H9 (cell line): Measurements from ENCODE around the gene KRT81. TPM values are rescaled to one million over a fixed set of nuclear protein-coding genes. Genes with fewer than 3 reads are reported as not detected.
"Not testable (repeated sequence)": the region's sequence is repeated elsewhere in the genome, so short reads cannot be mapped to it uniquely, and the experiment has no call there.

Experiments
- DNase-seq: peaks from one replicate; pipeline ENCODE4 v3.0.0-alpha.2; 2017
- H2AFZ ChIP-seq: one replicate; pipeline ENCODE4 v1.6.1; 2013; ENCODE audit warnings: mild to moderate bottlenecking, low read length, control low read depth, moderate library complexity
- H2AK5ac ChIP-seq: 2 replicates; pipeline ENCODE4 v1.6.1; 2013; ENCODE audit warnings: low read length, control low read depth, mixed read lengths; ENCODE audit not compliant: insufficient read length
- H2BK120ac ChIP-seq: one replicate; pipeline ENCODE4 v1.6.1; 2013; ENCODE audit warnings: low read depth, mild to moderate bottlenecking, low read length, control low read depth, inconsistent platforms; ENCODE audit not compliant: poor library complexity, severe bottlenecking
- H2BK12ac ChIP-seq: 2 replicates; pipeline ENCODE4 v1.6.1; 2013; ENCODE audit warnings: low read length, control low read depth, mixed read lengths, low read depth; ENCODE audit not compliant: insufficient read length
- H2BK15ac ChIP-seq: 2 replicates; pipeline ENCODE4 v1.6.1; 2013; ENCODE audit warnings: low read depth, low read length, control low read depth
- H2BK20ac ChIP-seq: one replicate; pipeline ENCODE4 v1.6.1; 2013; ENCODE audit warnings: low read depth, mild to moderate bottlenecking, low read length, control low read depth, inconsistent platforms; ENCODE audit not compliant: poor library complexity, severe bottlenecking
- H2BK5ac ChIP-seq: 2 replicates; pipeline ENCODE4 v1.6.1; 2013; ENCODE audit warnings: low read length, control low read depth, mixed read lengths; ENCODE audit not compliant: insufficient read length
- H3K14ac ChIP-seq: 2 replicates; pipeline ENCODE4 v1.6.1; 2013; ENCODE audit warnings: low read length, control low read depth; ENCODE audit not compliant: insufficient read depth
- H3K18ac ChIP-seq: 2 replicates; pipeline ENCODE4 v1.6.1; 2013; ENCODE audit warnings: low read depth, mild to moderate bottlenecking, mixed read lengths, low read length, control low read depth; ENCODE audit not compliant: insufficient read length
- H3K23ac ChIP-seq: 2 replicates; pipeline ENCODE4 v1.6.1; 2013; ENCODE audit warnings: low read length, control low read depth, mixed read lengths, low read depth; ENCODE audit not compliant: insufficient read length
- H3K23me2 ChIP-seq: 2 replicates; pipeline ENCODE4 v1.6.1; 2013; ENCODE audit warnings: low read depth, mild to moderate bottlenecking, mixed read lengths, low read length, control low read depth; ENCODE audit not compliant: insufficient read length, poor library complexity, severe bottlenecking
- H3K27ac ChIP-seq: 2 replicates; pipeline ENCODE4 v1.5.1; 2013; ENCODE audit warnings: low read length, control low read depth, mixed read lengths, low read depth; ENCODE audit not compliant: insufficient read length
- H3K27me3 ChIP-seq: 2 replicates; pipeline ENCODE4 v1.6.1; 2013; ENCODE audit warnings: low read length, control low read depth, inconsistent platforms; ENCODE audit not compliant: insufficient read depth
- H3K4ac ChIP-seq: 2 replicates; pipeline ENCODE4 v1.6.1; 2013; ENCODE audit warnings: low read depth, mild to moderate bottlenecking, control low read depth, inconsistent platforms, low read length, moderate library complexity
- H3K4me1 ChIP-seq: 2 replicates; pipeline ENCODE4 v1.6.1; 2013; ENCODE audit warnings: low read length, control low read depth, inconsistent platforms; ENCODE audit not compliant: insufficient read depth
- H3K4me2 ChIP-seq: 2 replicates; pipeline ENCODE4 v1.6.1; 2013; ENCODE audit warnings: low read length, control low read depth, mixed read lengths; ENCODE audit not compliant: insufficient read length, insufficient read depth
- H3K56ac ChIP-seq: 2 replicates; pipeline ENCODE4 v1.6.1; 2013; ENCODE audit warnings: low read depth, mild to moderate bottlenecking, mixed read lengths, low read length, control low read depth; ENCODE audit not compliant: insufficient read length
- H3K79me1 ChIP-seq: 2 replicates; pipeline ENCODE4 v1.6.1; 2013; ENCODE audit warnings: low read depth, mild to moderate bottlenecking, moderate library complexity, low read length, control low read depth, inconsistent platforms; ENCODE audit not compliant: insufficient read depth, poor library complexity, severe bottlenecking
- H3K79me2 ChIP-seq: 2 replicates; pipeline ENCODE4 v1.6.1; 2013; ENCODE audit warnings: low read length, control low read depth, inconsistent platforms; ENCODE audit not compliant: insufficient read depth
- H3K9ac ChIP-seq: 2 replicates; pipeline ENCODE4 v1.6.1; 2013; ENCODE audit warnings: low read length, control low read depth, mixed read lengths; ENCODE audit not compliant: insufficient read length; ENCODE audit errors: extremely low read depth
- H3K9me3 ChIP-seq: one replicate; pipeline ENCODE4 v1.6.1; 2013; ENCODE audit warnings: low read depth, low read length, inconsistent platforms; ENCODE audit not compliant: control insufficient read depth
- H3T11ph ChIP-seq: one replicate; pipeline ENCODE4 v1.6.1; 2013; ENCODE audit warnings: mild to moderate bottlenecking, low read length, control low read depth, inconsistent platforms
- H4K20me1 ChIP-seq: one replicate; pipeline ENCODE4 v1.6.1; 2013; ENCODE audit not compliant: control insufficient read depth, insufficient read length, insufficient read depth
- H4K5ac ChIP-seq: 2 replicates; pipeline ENCODE4 v1.6.1; 2013; ENCODE audit warnings: low read depth, mild to moderate bottlenecking, mixed read lengths, low read length, control low read depth; ENCODE audit not compliant: insufficient read length
- H4K8ac ChIP-seq: replicated peaks from 2 replicates; pipeline ENCODE4 v1.6.1; 2013; ENCODE audit warnings: low read length, control low read depth, mixed read lengths, low read depth; ENCODE audit not compliant: insufficient read length
- H4K91ac ChIP-seq: 2 replicates; pipeline ENCODE4 v1.6.1; 2013; ENCODE audit warnings: low read depth, mild to moderate bottlenecking, moderate library complexity, mixed read lengths, low read length, control low read depth; ENCODE audit not compliant: insufficient read length
- H3K27ac Mint-ChIP-seq, 3 experiments: 2 replicates in 2 of 3; 3 replicates in 1 of 3; pipeline ENCODE4 v1.8.0; 2020 to 2021; ENCODE audit warnings: mixed read lengths in 3 of 3, mild to moderate bottlenecking in 1 of 3, moderate library complexity in 1 of 3
- H3K27me3 Mint-ChIP-seq: 2 replicates; pipeline ENCODE4 v1.8.0; 2021; ENCODE audit warnings: low read depth, mild to moderate bottlenecking, moderate library complexity, mixed read lengths
- H3K36me3 Mint-ChIP-seq, 3 experiments: 2 replicates in 2 of 3; 3 replicates in 1 of 3; pipeline ENCODE4 v1.8.0; 2020 to 2021; ENCODE audit warnings: low read depth in 3 of 3, mixed read lengths in 3 of 3; ENCODE audit not compliant: insufficient read depth in 1 of 3
- H3K4me1 Mint-ChIP-seq, 2 experiments: 2 replicates each; pipeline ENCODE4 v1.8.0; 2020; ENCODE audit warnings: mixed read lengths in 2 of 2
- H3K4me3 Mint-ChIP-seq, 2 experiments: 2 replicates in 1 of 2; 3 replicates in 1 of 2; pipeline ENCODE4 v1.8.0; 2020 to 2021; ENCODE audit warnings: mild to moderate bottlenecking in 2 of 2, mixed read lengths in 2 of 2, moderate library complexity in 1 of 2
- H3K9me3 Mint-ChIP-seq, 2 experiments: 2 replicates in 1 of 2; 3 replicates in 1 of 2; pipeline ENCODE4 v1.8.0; 2020; ENCODE audit warnings: mild to moderate bottlenecking in 2 of 2, mixed read lengths in 2 of 2, moderate library complexity in 1 of 2
- WGBS: extraction: QIAGEN DNeasy Blood & Tissue Kit; methylation state at CpG from one replicate; pipeline ENCODE4 v1.1.7; 2013; ENCODE audit warnings: missing lambda C conversion rate, low lambda C conversion rate, mixed read lengths; ENCODE audit not compliant: insufficient read length; ENCODE audit errors: extremely low coverage; 5-methylcytosine and 5-hydroxymethylcytosine counted together
- total RNA-seq: library from RNA; stranded (reverse); gene quantifications from 2 replicates; pipeline ENCODE4 v1.2.1, GENCODE V29; 2021

Gene KRT81
- total RNA-seq, 1 experiment from 2014 or later: not detected

- H3K56ac ChIP-seq, H4K8ac ChIP-seq, H3T11ph ChIP-seq, H3K9me3 ChIP-seq, H4K20me1 ChIP-seq, H2BK12ac ChIP-seq, H4K91ac ChIP-seq, H2BK120ac ChIP-seq, H3K9ac ChIP-seq, H3K4me3 Mint-ChIP-seq, H3K79me1 ChIP-seq, H3K18ac ChIP-seq, H3K27ac ChIP-seq, H3K9me3 Mint-ChIP-seq, H3K79me2 ChIP-seq, H3K23ac ChIP-seq, H3K4me1 ChIP-seq, H2BK15ac ChIP-seq, H3K36me3 Mint-ChIP-seq, H3K27me3 ChIP-seq, H2BK5ac ChIP-seq, H3K27me3 Mint-ChIP-seq, H3K14ac ChIP-seq, H2BK20ac ChIP-seq, H3K23me2 ChIP-seq, H4K5ac ChIP-seq, H2AK5ac ChIP-seq, H3K4me2 ChIP-seq, H3K4ac ChIP-seq, H2AFZ ChIP-seq: not testable (repeated sequence)
- no CpG with 5 or more reads among the region's 17 CpGs for WGBS
- H3K4me1 Mint-ChIP-seq: peaks cover 6 to 11% of the 10 kb centered on the region in 2 experiments
- peak; percentile 41 for DNase-seq
- H3K27ac Mint-ChIP-seq: peak overlapping the region in 1 of 3 experiments; percentile 44; a peak in 2 of 7 replicates
These were observed 3.2 kb downstream of the KRT81 start for GRCh38 chr12:52287816-52288805.
